ENCODE data around the gene ATP13A1.

The ATP13A1 gene

GRCh38 chr19:19642506-19643157 lies 20.8 kb downstream of the ATP13A1 start:
- DNase-seq = peak in 1 of 2 donors; percentile 25

- DNase-seq = no peak
Observed at GRCh38 chr19:19637523-19638251, 25.8 kb downstream of the ATP13A1 start.

GRCh38 chr19:19637186-19637522 lies 26.3 kb downstream of the ATP13A1 start:
- DNase-seq = no peak

- DNase-seq = no peak
Observed at GRCh38 chr19:19636573-19637185, 26.8 kb downstream of the ATP13A1 start.

- DNase-seq = no peak
Observed at GRCh38 chr19:19635313-19635702, 28.2 kb downstream of the ATP13A1 start.

- DNase-seq = no peak
Observed at GRCh38 chr19:19634516-19635312, 28.8 kb downstream of the ATP13A1 start.

- no peak for DNase-seq
Observed at GRCh38 chr19:19633711-19634515, 29.6 kb downstream of the ATP13A1 start.

GRCh38 chr19:19632661-19633060 lies 30.8 kb downstream of the ATP13A1 start:
- no peak for DNase-seq

- DNase-seq = no peak
Observed at GRCh38 chr19:19631346-19631745, 32.1 kb downstream of the ATP13A1 start.

GRCh38 chr19:19630426-19630825 lies 33.0 kb downstream of the ATP13A1 start:
- no peak for DNase-seq

GRCh38 chr19:19630062-19630414 lies 33.4 kb downstream of the ATP13A1 start:
- no peak for DNase-seq

- peak; percentile 52 to 72 for DNase-seq
Observed at GRCh38 chr19:19628501-19629134, 34.9 kb downstream of the ATP13A1 start.

GRCh38 chr19:19627621-19628500 lies 35.6 kb downstream of the ATP13A1 start, which contains the start of gene LPAR2:
TSS of gene LPAR2 (minus strand) at chr19:19628220. CDS start at chr19:19627275, 945 bp downstream.
- DNase-seq = peak; percentile 10 to 13

- no peak for DNase-seq
Observed at GRCh38 chr19:19626516-19627472, 36.7 kb downstream of the ATP13A1 start.

- DNase-seq = no peak
Observed at GRCh38 chr19:19624032-19624570, 39.4 kb downstream of the ATP13A1 start.

GRCh38 chr19:19623383-19623782 lies 40.1 kb downstream of the ATP13A1 start:
- no peak for DNase-seq

- DNase-seq = no peak
Observed at GRCh38 chr19:19619849-19620210, 43.6 kb downstream of the ATP13A1 start.

- no peak for DNase-seq
Observed at GRCh38 chr19:19619181-19619848, 44.2 kb downstream of the ATP13A1 start.
